Ovary (tissue), 9 donors: ENCODE results near the gene PTPRH. TPM values are rescaled to one million over a fixed set of nuclear protein-coding genes. Genes with fewer than 3 reads are reported as not detected.

Experiments used
- DNase-seq, 5 donors: peaks; one replicate each; pipeline ENCODE4 v3.0.0-alpha.2; 2019 to 2020
- H3K27ac ChIP-seq, 2 donors: fragments of 200-600 bp; one replicate each; pipeline versions ENCODE4 v1.5.1 to v1.8.0; 2019 to 2022
- H3K27me3 ChIP-seq: fragments of 200-600 bp; one replicate; pipeline ENCODE4 v1.8.0; 2022
- H3K36me3 ChIP-seq: fragments of 200-600 bp; sonication (generic); one replicate; pipeline ENCODE4 v1.5.1; 2019
- H3K4me1 ChIP-seq: one replicate; pipeline ENCODE4 v1.8.1; 2013; ENCODE audit warnings: mild to moderate bottlenecking, moderate library complexity; ENCODE audit not compliant: insufficient read depth
- H3K4me3 ChIP-seq: fragments of 200-600 bp; sonication (generic); one replicate; pipeline ENCODE4 v1.5.1; 2017
- H3K9me3 ChIP-seq, 2 donors: fragments of 200-600 bp in 1 of 2; sonication (generic) in 1 of 2; one replicate each; pipeline versions ENCODE4 v1.5.1 to v1.8.1; 2013 to 2019; ENCODE audit warnings: mild to moderate bottlenecking in 1 of 2, moderate library complexity in 1 of 2
- CTCF ChIP-seq, 3 donors: fragments of 450-650 bp in 2 of 3; fragments of 200-600 bp in 1 of 3; IDR thresholded peaks; one replicate each; pipeline versions ENCODE4 v1.5.1 to v1.8.0; 2016 to 2022; ENCODE audit warnings: antibody characterized with exemption in 3 of 3, mild to moderate bottlenecking in 1 of 3
- EP300 ChIP-seq: sonication (generic); formaldehyde crosslinking; IDR thresholded peaks from one replicate; pipeline ENCODE4 v1.6.1; 2017; ENCODE audit warnings: antibody characterized with exemption
- POLR2A ChIP-seq: fragments of 450-650 bp; IDR thresholded peaks from one replicate; pipeline ENCODE4 v1.6.1; 2017; ENCODE audit warnings: antibody characterized with exemption, mild to moderate bottlenecking, moderate library complexity
- WGBS, 3 donors: extraction: QIAGEN DNeasy Blood & Tissue Kit in 1 of 3; methylation state at CpG; one replicate each; pipeline versions ENCODE4 v1.1.5 to v1.1.7; 2013 to 2017; 5-methylcytosine and 5-hydroxymethylcytosine counted together
- intact Hi-C, 4 donors: fragments of 100-400 bp; cut with DNase I; formaldehyde crosslinking; loops; one replicate each; pipeline versions ENCODE4 v1.11.0 to v1.15.1; 2022 to 2023
- polyA plus RNA-seq, 2 donors: library from polyadenylated mRNA; stranded (reverse); fragments of 200-250 nt in 1 of 2; fragments of 350-450 nt in 1 of 2; fragmentation: Illumina TruSeq in 1 of 2; extraction: RNeasy Lipid Tissue Mini Kit (QIAGEN cat#74804) in 1 of 2; gene quantifications; one replicate each; pipeline ENCODE4 v1.2.3, GENCODE V29; 2013 to 2014
- total RNA-seq, 7 donors: library from RNA; depleted of rRNA in 2 of 7; stranded (reverse); fragments of >200 nt in 2 of 7; fragmentation: NEBNext Ultra II Directional in 3 of 7; extraction: Animal tissue kit (Norgen Biotek cat#: 25700) in 3 of 7; gene quantifications; one replicate each; pipeline versions ENCODE4 v1.1.0 to v1.2.4, GENCODE V29; 2016 to 2023
- donor health status: DM: no; HTN: no; CAD: no; lungs with moderate emphysema.
- donor health status: DM: no; HTN: no; CAD: no.
- donor health status: Bipolar disorder and iron deficiency.
- donor health status: DM: yes; HTN: yes; CAD: no.
- donor health status: DM: no; HTN: no; CAD: no.
- donor health status: DM: yes; HTN: yes; CAD: no.

PTPRH gene
- total and polyA plus RNA-seq, 9 donors = 0.23 to 4.6 (median 1.2) TPM

- Histone ChIP-seq H3K9me3 (no peaks in the 10 kb centered on the region), H3K27ac (no peak overlapping the region), H3K4me3 (no peak overlapping the region), H3K36me3 (no peaks in the 10 kb centered on the region), H3K4me1 (no peaks in the 10 kb centered on the region), H3K27me3 (no peaks in the 10 kb centered on the region)
- 85 to 87% (median 85%) methylated on average over 31 to 37 of the region's 37 CpGs for WGBS, 3 donors
- intact Hi-C loops = no loop called here
- TF ChIP-seq CTCF (IDR thresholded peaks at IDR 0.05) = no peak
- no peak for TF ChIP-seq POLR2A
- TF ChIP-seq EP300 = no peak
- no peak for DNase-seq
These were observed 32.0 kb upstream of the PTPRH start for GRCh38 chr19:55241143-55241934.

- H3K27me3 ChIP-seq = no peaks in the 10 kb centered on the region
- no peak overlapping the region for H3K27ac ChIP-seq
- no peak for DNase-seq
- intact Hi-C loops = no loop called here
- TF ChIP-seq EP300 (no peak), POLR2A (no peak), CTCF (IDR thresholded peaks at IDR 0.05) (no peak)
- no peak overlapping the region for H3K4me3 ChIP-seq
- WGBS, 3 donors = 87 to 94% (median 89%) methylated on average over 6 of the region's 6 CpGs
- no peaks in the 10 kb centered on the region for H3K36me3 ChIP-seq
- no peaks in the 10 kb centered on the region for H3K9me3 ChIP-seq
- H3K4me1 ChIP-seq = no peaks in the 10 kb centered on the region
These were observed 31.4 kb upstream of the PTPRH start for GRCh38 chr19:55240713-55241020.

GRCh38 chr19:55239004-55239403 is 29.7 kb upstream of the PTPRH start:
- DNase-seq = no peak
- Histone ChIP-seq H3K4me1 (no peaks in the 10 kb centered on the region), H3K36me3 (no peaks in the 10 kb centered on the region), H3K27ac (no peak overlapping the region), H3K4me3 (no peak overlapping the region), H3K27me3 (no peaks in the 10 kb centered on the region), H3K9me3 (no peaks in the 10 kb centered on the region)
- TF ChIP-seq EP300 = no peak
- intact Hi-C loops = no loop called here
- 87 to 95% (median 94%) methylated on average over 12 of the region's 12 CpGs for WGBS, 3 donors

GRCh38 chr19:55238030-55238429 is 28.7 kb upstream of the PTPRH start:
- intact Hi-C loops = no loop called here
- Histone ChIP-seq H3K9me3 (no peaks in the 10 kb centered on the region), H3K27me3 (no peaks in the 10 kb centered on the region), H3K4me1 (no peaks in the 10 kb centered on the region), H3K36me3 (no peaks in the 10 kb centered on the region), H3K27ac (no peak overlapping the region), H3K4me3 (no peak overlapping the region)
- 87 to 93% (median 90%) methylated on average over 8 of the region's 8 CpGs for WGBS, 3 donors
- no peak for TF ChIP-seq POLR2A
- TF ChIP-seq EP300 = no peak
- no peak for TF ChIP-seq CTCF (IDR thresholded peaks at IDR 0.05)
- DNase-seq = no peak

- Histone ChIP-seq H3K27me3 (no peaks in the 10 kb centered on the region), H3K36me3 (no peaks in the 10 kb centered on the region), H3K4me1 (no peaks in the 10 kb centered on the region), H3K27ac (no peak overlapping the region), H3K4me3 (no peak overlapping the region), H3K9me3 (no peaks in the 10 kb centered on the region)
- 82 to 88% (median 87%) methylated on average over 5 of the region's 5 CpGs for WGBS, 3 donors
- DNase-seq = no peak
- intact Hi-C loops = no loop called here
- TF ChIP-seq POLR2A (no peak), EP300 (no peak), CTCF (IDR thresholded peaks at IDR 0.05) (no peak)
These were observed 23.7 kb upstream of the PTPRH start for GRCh38 chr19:55232986-55233385.
